Chondrocyte (in vitro differentiated cells): ENCODE results near the gene C12orf43. TPM values are rescaled to one million over a fixed set of nuclear protein-coding genes. Genes with fewer than 3 reads are reported as not detected.
A peak's percentile ranks its signal among the peaks of the same experiment; 100 is the strongest.
"Not testable (repeated sequence)": the region's sequence is repeated elsewhere in the genome, so short reads cannot be mapped to it uniquely, and the experiment has no call there.

Experiments
- DNase-seq: peaks from one replicate; pipeline ENCODE4 v3.0.0; 2021; ENCODE audit warnings: mixed read lengths, low spot score
- H3K27ac Mint-ChIP-seq: one replicate; pipeline ENCODE4 v1.8.0; 2021; ENCODE audit warnings: mild to moderate bottlenecking, moderate library complexity, mixed read lengths; ENCODE audit not compliant: unreplicated experiment
- H3K27me3 Mint-ChIP-seq: 2 replicates; pipeline ENCODE4 v1.8.0; 2021; ENCODE audit warnings: low read depth, mixed read lengths
- H3K36me3 Mint-ChIP-seq: 2 replicates; pipeline ENCODE4 v1.8.0; 2021; ENCODE audit warnings: low read depth, mixed read lengths
- H3K4me1 Mint-ChIP-seq: 2 replicates; pipeline ENCODE4 v1.8.0; 2021; ENCODE audit warnings: low read depth, mild to moderate bottlenecking, mixed read lengths
- H3K4me3 Mint-ChIP-seq: one replicate; pipeline ENCODE4 v1.8.0; 2021; ENCODE audit warnings: mild to moderate bottlenecking, moderate library complexity, mixed read lengths; ENCODE audit not compliant: unreplicated experiment
- H3K9me3 Mint-ChIP-seq: 2 replicates; pipeline ENCODE4 v1.8.0; 2021; ENCODE audit warnings: low read depth, mixed read lengths
- CTCF ChIP-seq: fragments of 200-600 bp; sonication (generic); IDR thresholded peaks from 2 replicates; pipeline ENCODE4 v1.5.0; 2021; ENCODE audit warnings: antibody characterized with exemption, mild to moderate bottlenecking, moderate library complexity
- total RNA-seq: library from RNA; stranded (reverse); gene quantifications from 3 replicates; pipeline ENCODE4 v1.2.1, GENCODE V29; 2021

The C12orf43 gene
- total RNA-seq, 1 donor from 2014 or later, result 14.1 TPM

GRCh38 chr12:121050725-121051124 lies 34.4 kb upstream of the C12orf43 start:
- no peak for TF ChIP-seq CTCF
- Mint-ChIP-seq H3K4me1 (no peaks in the 10 kb centered on the region), H3K27me3 (peaks cover 31% of the 10 kb centered on the region), H3K9me3 (peaks cover 2% of the 10 kb centered on the region), H3K27ac (no peak overlapping the region), H3K36me3 (no peaks in the 10 kb centered on the region), H3K4me3 (no peak overlapping the region)
- no peak for DNase-seq

- DNase-seq, result no peak
- no peak overlapping the region for H3K27ac Mint-ChIP-seq
- H3K4me3 Mint-ChIP-seq, result no peak overlapping the region
- no peak for TF ChIP-seq CTCF
- peaks cover 42% of the 10 kb centered on the region for H3K27me3 Mint-ChIP-seq
- peaks cover 2% of the 10 kb centered on the region for H3K9me3 Mint-ChIP-seq
- no peaks in the 10 kb centered on the region for H3K36me3 Mint-ChIP-seq
- H3K4me1 Mint-ChIP-seq, result no peaks in the 10 kb centered on the region
These were observed 32.2 kb upstream of the C12orf43 start for GRCh38 chr12:121048442-121048841.

GRCh38 chr12:121047400-121047799 lies 31.1 kb upstream of the C12orf43 start:
- peaks cover 50% of the 10 kb centered on the region for H3K27me3 Mint-ChIP-seq
- not testable (repeated sequence) for H3K9me3 Mint-ChIP-seq, DNase-seq, H3K4me1 Mint-ChIP-seq, H3K4me3 Mint-ChIP-seq, H3K36me3 Mint-ChIP-seq, H3K27ac Mint-ChIP-seq

GRCh38 chr12:121043067-121043466 lies 26.8 kb upstream of the C12orf43 start:
- peaks cover 42% of the 10 kb centered on the region for H3K27me3 Mint-ChIP-seq
- no peak for TF ChIP-seq CTCF
- H3K9me3 Mint-ChIP-seq, result peaks cover 2% of the 10 kb centered on the region
- peaks cover 3% of the 10 kb centered on the region for H3K36me3 Mint-ChIP-seq
- H3K4me1 Mint-ChIP-seq, result peaks cover 3% of the 10 kb centered on the region
- H3K27ac Mint-ChIP-seq, result no peak overlapping the region
- no peak for DNase-seq
- no peak overlapping the region for H3K4me3 Mint-ChIP-seq

GRCh38 chr12:121038861-121039668 lies 22.8 kb upstream of the C12orf43 start, which contains the start of gene OASL:
Gene OASL (minus strand): TSS chr12:121039246. CDS start chr12:121038971, 275 bp downstream.
- H3K27ac Mint-ChIP-seq, result no peak within 1 kb of the TSS
- DNase-seq, result no peak
- H3K9me3 Mint-ChIP-seq, result no peaks in the 10 kb centered on the region
- peaks cover 25% of the 10 kb centered on the region for H3K27me3 Mint-ChIP-seq
- peaks cover 3% of the 10 kb centered on the region for H3K36me3 Mint-ChIP-seq
- TF ChIP-seq CTCF, result no peak
- peak within 1 kb of the TSS; percentile 70 for H3K4me3 Mint-ChIP-seq
- H3K4me1 Mint-ChIP-seq, result peaks cover 15% of the 10 kb centered on the region
